MM.1S (cell line): Measurements from ENCODE around the gene DOCK10.

Experiments used
- DNase-seq: peaks from one replicate; pipeline ENCODE4 v3.0.0-alpha.2; 2015
- H2AFZ ChIP-seq: fragments of 300-600 bp; sonication (generic); 2 replicates; pipeline ENCODE4 v1.6.0; 2016; ENCODE audit warnings: antibody characterized with exemption, low read length
- H3F3A ChIP-seq: fragments of 300-600 bp; sonication (generic); 2 replicates; pipeline ENCODE4 v1.6.1; 2016; ENCODE audit warnings: mild to moderate bottlenecking, antibody characterized with exemption, low read length, moderate library complexity, mixed read lengths; ENCODE audit not compliant: insufficient read depth
- H3K27ac ChIP-seq: fragments of 300-600 bp; sonication (generic); 2 replicates; pipeline ENCODE4 v1.5.1; 2016; ENCODE audit warnings: mild to moderate bottlenecking, low read length
- H3K27me3 ChIP-seq: fragments of 300-600 bp; sonication (generic); replicated peaks from 2 replicates; pipeline ENCODE4 v1.6.0; 2016; ENCODE audit warnings: low read length; ENCODE audit not compliant: insufficient read depth
- H3K36me3 ChIP-seq: fragments of 300-600 bp; sonication (generic); replicated peaks from 2 replicates; pipeline ENCODE4 v1.6.1; 2016; ENCODE audit warnings: mild to moderate bottlenecking, low read length, mixed read lengths; ENCODE audit not compliant: insufficient read depth
- H3K4me1 ChIP-seq: fragments of 300-600 bp; sonication (generic); 2 replicates; pipeline ENCODE4 v1.6.1; 2016; ENCODE audit warnings: low read length, mixed read lengths
- H3K4me2 ChIP-seq: fragments of 300-600 bp; sonication (generic); 2 replicates; pipeline ENCODE4 v1.6.0; 2016; ENCODE audit warnings: low read depth, low read length
- H3K4me3 ChIP-seq: fragments of 300-600 bp; sonication (generic); 2 replicates; pipeline ENCODE4 v1.5.1; 2016; ENCODE audit warnings: low read length, mixed read lengths
- H3K79me2 ChIP-seq: fragments of 300-600 bp; sonication (generic); 2 replicates; pipeline ENCODE4 v1.6.1; 2016; ENCODE audit warnings: mixed run types, low read length, mixed read lengths
- H3K9ac ChIP-seq: fragments of 300-600 bp; sonication (generic); 2 replicates; pipeline ENCODE4 v1.6.1; 2016; ENCODE audit warnings: low read length, mixed read lengths
- H3K9me2 ChIP-seq: fragments of 300-600 bp; sonication (generic); replicated peaks from 2 replicates; pipeline ENCODE4 v1.6.1; 2016; ENCODE audit warnings: mild to moderate bottlenecking, low read length, mixed read lengths; ENCODE audit not compliant: insufficient read depth
- H3K9me3 ChIP-seq: fragments of 300-600 bp; sonication (generic); replicated peaks from 2 replicates; pipeline ENCODE4 v1.6.1; 2016; ENCODE audit warnings: mild to moderate bottlenecking, low read length, mixed read lengths; ENCODE audit not compliant: insufficient read depth
- H4K20me1 ChIP-seq: fragments of 300-600 bp; sonication (generic); 2 replicates; pipeline ENCODE4 v1.6.1; 2016; ENCODE audit warnings: mild to moderate bottlenecking, low read length, moderate library complexity, mixed read lengths; ENCODE audit not compliant: insufficient read depth
- CTCF ChIP-seq: fragments of 300-600 bp; sonication (generic); IDR thresholded peaks from 2 replicates; pipeline ENCODE4 v1.5.1; 2016; ENCODE audit warnings: antibody characterized with exemption, low read length, mixed read lengths
- EZH2 ChIP-seq: fragments of 300-600 bp; sonication (generic); optimal IDR thresholded peaks from 2 replicates; pipeline ENCODE3; 2017; ENCODE audit warnings: low read depth, mild to moderate bottlenecking, antibody characterized with exemption, low read length, mixed read lengths
- EZH2phosphoT487 ChIP-seq: fragments of 300-600 bp; sonication (generic); IDR thresholded peaks from 2 replicates; pipeline ENCODE4 v1.6.1; 2018; ENCODE audit warnings: antibody characterized with exemption, low read length

Gene DOCK10

GRCh38 chr2:224837558-224837957, 204.7 kb downstream of the DOCK10 start:
- no peak overlapping the region for H3K27ac ChIP-seq
- H3K4me3 ChIP-seq: no peak overlapping the region
- H4K20me1 ChIP-seq: no peaks in the 10 kb centered on the region
- H3K79me2 ChIP-seq: no peaks in the 10 kb centered on the region
- H3K4me2 ChIP-seq: no peak overlapping the region
- TF ChIP-seq EZH2 (no peak), EZH2phosphoT487 (no peak), CTCF (no peak)
- no peak overlapping the region for H2AFZ ChIP-seq
- H3K9me2 ChIP-seq: no peaks in the 10 kb centered on the region
- H3K9ac ChIP-seq: no peak overlapping the region
- no peaks in the 10 kb centered on the region for H3K4me1 ChIP-seq
- H3K27me3 ChIP-seq: no peaks in the 10 kb centered on the region
- H3K36me3 ChIP-seq: no peaks in the 10 kb centered on the region
- DNase-seq: no peak
- H3F3A ChIP-seq: no peaks in the 10 kb centered on the region
- no peaks in the 10 kb centered on the region for H3K9me3 ChIP-seq

GRCh38 chr2:224837066-224837465, 205.2 kb downstream of the DOCK10 start:
- H2AFZ ChIP-seq: no peak overlapping the region
- no peak overlapping the region for H3K4me2 ChIP-seq
- no peak for DNase-seq
- no peaks in the 10 kb centered on the region for H3K79me2 ChIP-seq
- H3K4me3 ChIP-seq: no peak overlapping the region
- no peaks in the 10 kb centered on the region for H4K20me1 ChIP-seq
- H3K36me3 ChIP-seq: no peaks in the 10 kb centered on the region
- H3K9me3 ChIP-seq: no peaks in the 10 kb centered on the region
- H3F3A ChIP-seq: no peaks in the 10 kb centered on the region
- H3K4me1 ChIP-seq: no peaks in the 10 kb centered on the region
- H3K27ac ChIP-seq: no peak overlapping the region
- no peaks in the 10 kb centered on the region for H3K9me2 ChIP-seq
- TF ChIP-seq EZH2phosphoT487: no peak
- TF ChIP-seq CTCF: no peak
- TF ChIP-seq EZH2: no peak
- no peaks in the 10 kb centered on the region for H3K27me3 ChIP-seq
- no peak overlapping the region for H3K9ac ChIP-seq

- Histone ChIP-seq H3K79me2 (no peaks in the 10 kb centered on the region), H3K36me3 (no peaks in the 10 kb centered on the region), H3K9ac (no peak overlapping the region), H3K27ac (no peak overlapping the region), H3K4me1 (no peaks in the 10 kb centered on the region), H3K4me2 (no peak overlapping the region), H3K4me3 (no peak overlapping the region), H3F3A (no peaks in the 10 kb centered on the region), H2AFZ (no peak overlapping the region), H3K9me2 (no peaks in the 10 kb centered on the region), H4K20me1 (no peaks in the 10 kb centered on the region), H3K9me3 (no peaks in the 10 kb centered on the region), H3K27me3 (no peaks in the 10 kb centered on the region)
- TF ChIP-seq EZH2phosphoT487 (no peak), CTCF (no peak), EZH2 (no peak)
- DNase-seq: no peak
These were observed 206.0 kb downstream of the DOCK10 start for GRCh38 chr2:224836263-224836662.
